HG03354 (cell line): ENCODE measurements around the gene LYST.
"Not testable (repeated sequence)": the region's sequence is repeated elsewhere in the genome, so short reads cannot be mapped to it uniquely, and the experiment has no call there.

Experiments
- ATAC-seq: cut with Tn5 transposase; IDR thresholded peaks from one replicate; pipeline ENCODE4 v1.9.1; 2021; ENCODE audit warnings: mild to moderate bottlenecking; ENCODE audit not compliant: unreplicated experiment, poor library complexity, severe bottlenecking

Gene LYST

GRCh38 chr1:235644693-235645305 lies 221.9 kb downstream of the LYST start:
- no peak for ATAC-seq

GRCh38 chr1:235643837-235644692 lies 222.6 kb downstream of the LYST start:
- ATAC-seq, result no peak

DNA sequence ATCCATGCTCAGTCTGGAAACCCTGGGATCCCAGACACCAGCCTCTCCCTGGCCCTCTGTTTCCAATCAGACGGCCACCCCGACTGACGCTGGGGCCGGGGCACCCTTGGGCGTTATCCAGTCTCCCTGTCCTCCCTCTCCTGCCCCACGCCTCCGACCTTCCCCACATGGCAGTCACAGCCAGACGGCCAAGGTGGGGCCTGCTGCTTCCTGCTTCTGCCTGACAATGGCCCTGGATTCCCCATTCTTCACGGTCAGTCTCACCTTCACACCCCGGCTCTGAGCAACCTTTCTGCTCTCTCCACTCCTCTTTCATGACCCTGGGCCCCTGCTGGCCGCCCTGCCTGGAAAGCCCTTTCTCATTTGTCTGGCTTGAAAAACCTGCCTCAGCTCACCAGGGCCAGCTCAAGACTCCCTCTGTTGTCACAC lies 223.7 kb downstream of the LYST start:
- ATAC-seq, result no peak

GRCh38 chr1:235642011-235642942 lies 224.4 kb downstream of the LYST start:
- ATAC-seq, result peak; percentile 73

DNA sequence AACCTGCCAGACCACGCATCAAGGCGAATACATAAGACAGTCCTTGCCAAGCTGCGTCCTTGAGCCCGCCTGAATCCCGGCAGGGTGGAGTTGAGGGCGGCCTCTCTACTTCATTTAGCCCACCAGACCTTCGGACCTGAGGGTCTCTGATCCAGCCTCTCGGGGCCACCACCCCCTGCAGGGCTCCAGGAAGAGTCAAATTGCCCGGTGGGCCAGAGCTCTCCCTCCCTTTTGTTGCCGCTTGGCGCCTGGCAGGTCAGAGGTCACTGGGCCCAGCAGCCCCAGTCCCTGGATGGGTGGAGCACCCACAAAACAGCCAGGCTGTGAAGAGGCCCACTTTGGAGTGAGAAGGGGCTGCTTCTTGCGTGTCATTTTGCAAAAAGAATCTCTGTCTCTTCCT lies 226.1 kb downstream of the LYST start:
- no peak for ATAC-seq

DNA sequence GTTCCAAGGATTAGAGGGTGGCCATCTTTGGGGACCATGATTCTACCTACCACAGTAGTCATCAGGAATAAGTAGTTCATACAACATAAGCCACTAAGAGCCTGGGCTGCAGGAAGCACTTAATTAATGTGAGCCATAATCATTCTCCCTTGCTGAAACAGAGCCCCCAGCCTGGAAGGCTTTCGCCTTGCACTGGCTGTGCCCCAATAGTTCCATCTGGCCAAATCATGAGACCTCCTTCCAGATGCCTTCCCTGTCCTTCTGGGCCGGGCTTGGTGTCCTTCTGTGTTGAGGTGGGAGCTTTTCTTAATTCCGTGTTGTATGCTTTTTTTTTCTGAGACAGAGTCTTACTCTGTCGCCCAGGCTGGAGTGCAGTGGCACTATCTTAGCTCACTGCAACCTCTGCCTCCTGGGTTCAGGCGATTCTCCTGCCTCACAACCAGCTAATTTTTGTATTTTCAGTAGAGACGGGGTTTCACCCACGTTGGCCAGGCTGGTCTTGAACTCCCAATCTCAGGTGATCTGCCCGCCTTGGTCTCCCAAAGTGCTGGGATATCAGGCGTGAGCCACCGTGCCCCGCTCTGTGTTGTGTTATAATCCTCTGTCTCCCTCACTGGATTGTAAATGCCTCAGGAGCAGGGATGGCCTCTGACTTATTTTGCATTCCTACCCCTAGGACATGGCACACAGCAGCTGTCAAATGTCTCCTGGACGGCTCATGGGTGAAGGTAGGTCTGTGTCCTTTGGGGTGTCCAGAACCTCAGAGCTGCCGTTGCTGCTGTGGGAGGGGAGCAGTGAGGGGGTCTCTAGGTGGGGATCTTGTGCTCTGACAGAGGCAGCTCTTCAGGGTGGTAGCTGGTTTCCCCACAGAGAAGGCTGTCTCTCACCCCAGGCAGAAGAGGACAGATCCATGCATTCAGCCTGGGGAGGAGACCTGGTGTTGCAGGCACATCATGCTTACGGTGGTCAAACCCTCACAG lies 227.2 kb downstream of the LYST start:
- no peak for ATAC-seq

GRCh38 chr1:235638612-235639011 lies 228.1 kb downstream of the LYST start:
- ATAC-seq, result not testable (repeated sequence)

DNA sequence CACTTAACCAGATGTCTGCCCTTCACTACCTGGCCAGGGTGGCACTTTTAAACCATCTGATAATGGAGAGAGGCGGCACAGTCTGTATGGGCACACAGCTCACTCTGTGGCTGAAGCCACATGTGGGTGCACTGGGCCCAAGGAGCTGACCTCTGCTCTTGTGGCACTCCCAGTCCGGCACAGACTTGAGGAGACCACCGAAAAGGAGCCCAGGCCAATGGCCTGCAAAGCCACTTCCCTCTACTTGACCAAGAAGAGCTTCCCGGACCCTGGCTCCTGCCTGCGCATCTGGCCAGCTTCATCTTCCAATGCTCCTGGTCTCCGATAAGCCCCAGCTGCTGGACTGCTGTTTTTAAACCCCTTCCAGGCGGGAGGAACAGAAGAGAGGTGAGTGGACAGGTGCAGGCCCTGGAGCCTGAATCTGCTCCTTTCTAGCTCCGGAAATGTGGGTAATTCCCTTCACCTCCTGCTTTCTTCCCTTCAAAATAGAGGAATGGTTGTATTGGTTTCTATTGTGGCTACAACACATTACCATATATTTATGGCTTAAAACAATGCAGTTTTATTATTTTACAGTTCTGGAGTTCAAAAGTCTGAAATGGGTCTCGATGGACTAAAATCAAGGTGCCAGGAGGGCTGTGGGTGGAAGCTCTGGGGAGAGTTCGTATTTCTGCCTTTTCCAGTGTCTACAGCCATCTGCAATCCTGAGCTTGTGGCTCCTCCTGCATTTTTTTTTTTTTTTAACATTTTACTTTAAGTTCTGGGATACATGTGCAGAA lies 228.8 kb downstream of the LYST start:
- ATAC-seq, result no peak

- no peak for ATAC-seq
Measured at GRCh38 chr1:235635938-235636662, 230.6 kb downstream of the LYST start.

DNA sequence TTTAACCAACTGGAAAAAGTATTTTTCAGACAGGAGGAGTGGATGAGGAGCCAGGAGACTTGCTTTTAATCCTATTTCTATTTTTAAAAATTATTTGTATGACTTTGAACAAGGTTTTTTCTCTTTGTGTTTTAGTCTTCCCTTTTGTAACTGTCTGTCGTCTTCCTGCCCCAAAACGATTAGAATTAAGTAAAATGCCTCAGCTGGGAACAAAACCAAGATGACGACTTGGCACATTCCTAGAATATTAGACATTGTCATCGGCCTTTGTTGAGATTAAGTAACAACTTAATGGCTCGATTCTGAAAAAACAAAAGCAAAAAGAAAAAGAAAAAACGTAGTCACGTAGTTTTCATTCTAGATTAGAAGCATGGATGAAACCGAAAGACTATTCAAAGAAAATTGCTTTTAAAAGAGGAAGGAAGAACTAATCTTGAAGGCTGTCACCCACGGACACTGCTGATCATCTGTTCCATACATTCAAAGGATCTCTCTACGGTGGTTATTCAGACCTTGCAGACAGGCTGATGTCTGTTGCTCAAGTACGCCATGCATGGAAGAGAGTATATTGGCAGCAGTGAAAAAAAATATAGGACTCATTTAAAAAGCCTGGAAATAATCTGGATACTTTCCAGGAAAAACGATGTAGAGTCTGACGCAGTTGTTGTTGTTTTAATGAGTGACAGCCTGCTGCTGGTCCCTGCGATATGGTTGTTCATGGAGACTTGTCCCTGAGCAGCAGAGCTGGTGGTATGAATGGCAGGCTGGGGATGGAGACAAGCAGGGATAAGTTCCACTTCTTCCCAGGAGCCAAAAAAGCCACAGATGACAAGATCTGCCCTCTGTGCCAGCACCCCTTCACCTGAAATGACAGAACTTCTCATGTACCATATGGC lies 234.0 kb downstream of the LYST start:
- peak; percentile 85 for ATAC-seq

DNA sequence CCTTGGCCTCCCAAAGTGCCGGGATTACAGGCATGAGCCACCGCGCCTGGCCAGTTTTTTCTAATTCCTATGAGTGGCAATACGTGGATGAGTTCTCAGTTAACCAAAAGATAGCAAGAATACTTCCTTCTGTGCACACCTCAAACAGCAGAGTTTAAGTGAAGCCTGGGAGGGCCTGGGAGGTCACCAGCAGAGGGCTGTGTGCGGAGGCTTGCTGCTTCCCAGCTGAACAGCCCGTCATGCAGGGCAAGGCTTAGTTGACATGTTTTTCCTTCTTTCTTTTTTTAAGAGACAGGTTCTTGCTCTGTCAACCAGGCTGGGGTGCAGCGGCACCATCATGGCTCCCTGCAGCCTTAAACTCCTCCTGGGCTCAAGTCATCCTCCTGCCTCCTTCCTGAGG lies 234.9 kb downstream of the LYST start:
- no peak for ATAC-seq

GRCh38 chr1:235628316-235629005 lies 238.2 kb downstream of the LYST start:
- ATAC-seq, result no peak

- ATAC-seq, result no peak
Measured at GRCh38 chr1:235625831-235626230, 240.9 kb downstream of the LYST start.

GRCh38 chr1:235625340-235625739 lies 241.4 kb downstream of the LYST start:
- no peak for ATAC-seq

DNA sequence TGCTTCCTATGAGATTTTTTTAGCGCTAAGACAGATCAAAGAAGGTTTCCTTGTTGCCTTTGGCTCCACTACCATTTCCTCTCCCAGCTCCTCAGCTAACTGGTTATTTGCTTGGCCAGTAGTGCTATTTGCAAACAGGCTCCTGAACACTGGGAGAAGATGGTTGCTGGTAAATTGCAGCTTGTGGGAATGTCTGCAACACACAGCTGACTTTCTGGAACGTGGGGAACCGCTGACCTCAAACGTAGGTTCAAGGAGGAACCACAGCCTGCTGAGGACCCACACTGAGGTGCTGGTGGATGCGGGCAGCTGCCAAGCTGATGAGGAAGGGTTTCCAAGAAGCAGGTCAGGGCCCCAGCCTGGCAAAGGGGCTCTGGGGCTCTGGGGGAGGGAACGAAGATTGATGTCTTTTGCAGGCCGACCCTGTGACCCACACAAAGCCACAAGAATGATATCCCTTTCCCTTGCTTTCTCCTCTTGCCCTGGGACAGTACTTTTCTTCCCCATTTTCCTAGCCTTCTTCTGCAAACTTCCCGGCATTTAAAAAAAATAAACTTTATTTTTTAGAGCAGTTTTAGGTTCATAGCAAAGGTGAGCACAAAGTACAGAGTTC lies 241.9 kb downstream of the LYST start:
- no peak for ATAC-seq
